Spleen (tissue), 7 donors: ENCODE measurements around the gene TRMO.

ENCODE experiments used
- POLR2A ChIP-seq, 3 donors: fragments of 450-650 bp; IDR thresholded peaks; one replicate each; pipeline ENCODE4 v1.5.1; 2017; ENCODE audit warnings: antibody characterized with exemption in 3 of 3, mild to moderate bottlenecking in 1 of 3
- POLR2AphosphoS5 ChIP-seq, 3 donors: sonication (generic); formaldehyde crosslinking; IDR thresholded peaks; one replicate each; pipeline ENCODE4 v1.5.1; 2017; ENCODE audit warnings: antibody characterized with exemption in 3 of 3
- TF ChIP-seq, protein P1 (sequence below), 11 experiments: fragments of 200-600 bp in 7 of 11; fragments of 450-650 bp in 4 of 11; sonication (generic) in 4 of 11; IDR thresholded peaks in 8 of 11; conservative IDR thresholded peaks in 3 of 11; 1 replicate in 7 of 11; 2 replicates in 4 of 11; pipeline versions ENCODE4 v1.4.0 to v1.8.0; 2016 to 2021; ENCODE audit warnings: antibody characterized with exemption in 11 of 11, inconsistent platforms in 4 of 11, mild to moderate bottlenecking in 1 of 11
- donor health status: DM: no; HTN: no; CAD: no; lungs with moderate emphysema.
- donor health status: DM: no; HTN: no; CAD: no.
- donor health status: DM: no; HTN: no; CAD: no.

DNA sequence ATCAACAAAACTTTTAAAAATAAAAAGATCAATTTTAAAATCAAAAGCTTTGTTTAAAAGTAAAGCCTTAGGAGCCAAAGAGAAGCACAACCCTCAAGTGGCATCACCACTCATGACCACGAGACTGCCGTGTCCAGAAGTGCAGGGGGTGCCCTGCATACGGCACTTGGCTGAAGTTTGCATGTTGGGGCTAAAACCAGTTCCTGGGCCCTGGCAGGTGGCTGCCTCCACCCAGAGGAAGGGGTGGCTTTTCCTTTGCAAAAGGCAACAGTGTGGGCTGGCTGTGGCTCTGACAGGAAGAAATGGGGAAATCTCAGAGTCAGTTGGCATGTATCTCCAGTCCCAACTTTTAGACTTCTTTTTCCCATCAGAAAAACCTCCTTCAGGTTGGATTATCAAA lies 15.3 kb downstream of the TRMO start:
- TF ChIP-seq, protein P1, sequence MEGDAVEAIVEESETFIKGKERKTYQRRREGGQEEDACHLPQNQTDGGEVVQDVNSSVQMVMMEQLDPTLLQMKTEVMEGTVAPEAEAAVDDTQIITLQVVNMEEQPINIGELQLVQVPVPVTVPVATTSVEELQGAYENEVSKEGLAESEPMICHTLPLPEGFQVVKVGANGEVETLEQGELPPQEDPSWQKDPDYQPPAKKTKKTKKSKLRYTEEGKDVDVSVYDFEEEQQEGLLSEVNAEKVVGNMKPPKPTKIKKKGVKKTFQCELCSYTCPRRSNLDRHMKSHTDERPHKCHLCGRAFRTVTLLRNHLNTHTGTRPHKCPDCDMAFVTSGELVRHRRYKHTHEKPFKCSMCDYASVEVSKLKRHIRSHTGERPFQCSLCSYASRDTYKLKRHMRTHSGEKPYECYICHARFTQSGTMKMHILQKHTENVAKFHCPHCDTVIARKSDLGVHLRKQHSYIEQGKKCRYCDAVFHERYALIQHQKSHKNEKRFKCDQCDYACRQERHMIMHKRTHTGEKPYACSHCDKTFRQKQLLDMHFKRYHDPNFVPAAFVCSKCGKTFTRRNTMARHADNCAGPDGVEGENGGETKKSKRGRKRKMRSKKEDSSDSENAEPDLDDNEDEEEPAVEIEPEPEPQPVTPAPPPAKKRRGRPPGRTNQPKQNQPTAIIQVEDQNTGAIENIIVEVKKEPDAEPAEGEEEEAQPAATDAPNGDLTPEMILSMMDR (IDR thresholded peaks at IDR 0.05 in 8 of 11, conservative IDR thresholded peaks at IDR 0.05 in 3 of 11), result no peak
- TF ChIP-seq POLR2A (IDR thresholded peaks at IDR 0.05) (no peak), POLR2AphosphoS5 (IDR thresholded peaks at IDR 0.05) (no peak)
